ENCODE measurements around the gene KLRF1.

The KLRF1 gene

DNA sequence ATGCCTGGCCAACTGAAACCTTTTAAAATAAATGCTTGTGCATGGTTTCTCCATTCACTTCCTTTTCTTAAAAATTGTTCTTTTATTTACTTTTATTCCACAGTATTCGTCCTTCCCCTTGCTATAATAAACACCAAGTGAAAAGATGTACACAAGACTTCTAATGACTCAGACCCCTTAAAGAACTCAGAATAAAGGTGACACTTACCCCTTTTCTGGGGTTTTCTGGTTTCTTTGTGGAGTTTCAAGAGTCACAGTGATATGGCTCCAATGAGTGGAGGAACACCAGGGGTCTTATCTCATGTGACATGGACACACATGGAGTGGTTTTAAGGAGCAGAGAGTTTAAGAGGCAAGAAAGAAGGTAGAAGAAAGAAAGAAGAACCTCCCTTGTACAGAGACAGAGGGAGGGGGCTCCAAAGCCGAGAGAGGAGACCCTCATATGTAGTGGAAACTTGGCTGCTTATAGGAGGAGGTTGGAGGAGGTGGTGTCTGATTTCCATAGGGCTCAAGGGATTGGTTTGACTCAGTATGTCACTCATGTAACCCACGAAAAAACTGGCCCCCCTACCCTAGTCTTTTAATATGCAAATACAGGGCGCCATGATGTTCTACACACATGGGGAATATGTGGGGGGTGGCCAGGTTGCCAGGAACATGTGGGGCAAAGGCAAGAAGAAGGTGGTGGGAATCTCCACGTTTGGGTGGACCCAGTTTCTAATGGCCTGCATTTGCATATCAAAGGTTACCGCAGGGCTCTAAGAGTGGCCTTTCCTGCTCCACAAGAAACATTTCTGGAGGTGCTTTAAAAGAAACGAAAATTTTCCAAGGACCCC is 44.5 kb upstream of the KLRF1 start:
- no peak overlapping the region for H3K9ac ChIP-seq (ENCODE audit: low read depth, low read length, poor library complexity, severe bottlenecking)
- H4K20me1 ChIP-seq (ENCODE audit: insufficient read depth, low read length, poor library complexity, severe bottlenecking), result no peaks in the 10 kb centered on the region
- H3K36me3 ChIP-seq (ENCODE audit: insufficient read depth, low read length), result no peaks in the 10 kb centered on the region
- H3K79me2 ChIP-seq (ENCODE audit: insufficient read depth, low read length), result no peaks in the 10 kb centered on the region
- no peaks in the 10 kb centered on the region for H3K9me3 ChIP-seq (ENCODE audit: insufficient read depth, low read depth, low read length)
- no peaks in the 10 kb centered on the region for H3K4me1 ChIP-seq (ENCODE audit: insufficient read depth, low read length, poor library complexity, severe bottlenecking)
- no peaks in the 10 kb centered on the region for H3K9me2 ChIP-seq (replicated peaks; ENCODE audit: low read depth, low read length)
- no peak overlapping the region for H2AFZ ChIP-seq (ENCODE audit: low read length)
- no peaks in the 10 kb centered on the region for H3F3A ChIP-seq (ENCODE audit: low read depth)
- H3K4me3 ChIP-seq (ENCODE audit: low read length, poor library complexity, severe bottlenecking), result no peak overlapping the region
- H3K27me3 ChIP-seq (ENCODE audit: insufficient read depth, low read length, poor library complexity, severe bottlenecking), result no peaks in the 10 kb centered on the region
- TF ChIP-seq EZH2phosphoT487 (IDR thresholded peaks at IDR 0.05; ENCODE audit: borderline replicate concordance), result no peak
- TF ChIP-seq, protein P1, sequence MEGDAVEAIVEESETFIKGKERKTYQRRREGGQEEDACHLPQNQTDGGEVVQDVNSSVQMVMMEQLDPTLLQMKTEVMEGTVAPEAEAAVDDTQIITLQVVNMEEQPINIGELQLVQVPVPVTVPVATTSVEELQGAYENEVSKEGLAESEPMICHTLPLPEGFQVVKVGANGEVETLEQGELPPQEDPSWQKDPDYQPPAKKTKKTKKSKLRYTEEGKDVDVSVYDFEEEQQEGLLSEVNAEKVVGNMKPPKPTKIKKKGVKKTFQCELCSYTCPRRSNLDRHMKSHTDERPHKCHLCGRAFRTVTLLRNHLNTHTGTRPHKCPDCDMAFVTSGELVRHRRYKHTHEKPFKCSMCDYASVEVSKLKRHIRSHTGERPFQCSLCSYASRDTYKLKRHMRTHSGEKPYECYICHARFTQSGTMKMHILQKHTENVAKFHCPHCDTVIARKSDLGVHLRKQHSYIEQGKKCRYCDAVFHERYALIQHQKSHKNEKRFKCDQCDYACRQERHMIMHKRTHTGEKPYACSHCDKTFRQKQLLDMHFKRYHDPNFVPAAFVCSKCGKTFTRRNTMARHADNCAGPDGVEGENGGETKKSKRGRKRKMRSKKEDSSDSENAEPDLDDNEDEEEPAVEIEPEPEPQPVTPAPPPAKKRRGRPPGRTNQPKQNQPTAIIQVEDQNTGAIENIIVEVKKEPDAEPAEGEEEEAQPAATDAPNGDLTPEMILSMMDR (conservative IDR thresholded peaks at IDR 0.05; ENCODE audit: low read length), result no peak
- no peak overlapping the region for H3K4me2 ChIP-seq (ENCODE audit: low read depth, low read length, poor library complexity, severe bottlenecking)

DNA sequence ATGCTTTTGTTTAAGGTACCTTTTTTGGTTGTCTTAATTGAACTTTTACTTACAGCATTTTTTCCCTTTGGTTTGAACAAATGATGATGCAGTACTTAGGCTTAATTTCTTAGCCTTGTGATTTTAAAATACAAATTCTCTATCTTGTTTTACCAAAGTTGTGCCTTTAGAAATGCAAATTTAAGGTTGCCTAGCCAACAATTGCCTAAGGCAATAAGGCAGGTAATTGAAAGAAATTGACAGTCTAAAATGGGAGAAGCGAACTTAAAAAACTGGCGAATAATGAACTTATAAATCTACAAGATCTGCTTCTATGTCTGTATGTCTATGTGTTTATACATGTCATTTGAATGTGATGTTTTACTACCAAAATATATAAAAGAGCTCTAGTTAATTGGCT is 43.0 kb upstream of the KLRF1 start:
- H4K20me1 ChIP-seq (ENCODE audit: insufficient read depth, low read length, poor library complexity, severe bottlenecking), result no peaks in the 10 kb centered on the region
- H3K9me2 ChIP-seq (replicated peaks; ENCODE audit: low read depth, low read length), result no peaks in the 10 kb centered on the region
- no peaks in the 10 kb centered on the region for H3F3A ChIP-seq (ENCODE audit: low read depth)
- no peaks in the 10 kb centered on the region for H3K79me2 ChIP-seq (ENCODE audit: insufficient read depth, low read length)
- no peak overlapping the region for H2AFZ ChIP-seq (ENCODE audit: low read length)
- no peak overlapping the region for H3K4me2 ChIP-seq (ENCODE audit: low read depth, low read length, poor library complexity, severe bottlenecking)
- TF ChIP-seq EZH2phosphoT487 (IDR thresholded peaks at IDR 0.05; ENCODE audit: borderline replicate concordance), result no peak
- TF ChIP-seq, protein P1 (conservative IDR thresholded peaks at IDR 0.05; ENCODE audit: low read length), result no peak
- H3K9ac ChIP-seq (ENCODE audit: low read depth, low read length, poor library complexity, severe bottlenecking), result no peak overlapping the region
- no peaks in the 10 kb centered on the region for H3K27me3 ChIP-seq (ENCODE audit: insufficient read depth, low read length, poor library complexity, severe bottlenecking)
- H3K4me1 ChIP-seq (ENCODE audit: insufficient read depth, low read length, poor library complexity, severe bottlenecking), result no peaks in the 10 kb centered on the region
- H3K9me3 ChIP-seq (ENCODE audit: insufficient read depth, low read depth, low read length), result no peaks in the 10 kb centered on the region
- H3K36me3 ChIP-seq (ENCODE audit: insufficient read depth, low read length), result no peaks in the 10 kb centered on the region
- H3K4me3 ChIP-seq (ENCODE audit: low read length, poor library complexity, severe bottlenecking), result no peak overlapping the region

DNA sequence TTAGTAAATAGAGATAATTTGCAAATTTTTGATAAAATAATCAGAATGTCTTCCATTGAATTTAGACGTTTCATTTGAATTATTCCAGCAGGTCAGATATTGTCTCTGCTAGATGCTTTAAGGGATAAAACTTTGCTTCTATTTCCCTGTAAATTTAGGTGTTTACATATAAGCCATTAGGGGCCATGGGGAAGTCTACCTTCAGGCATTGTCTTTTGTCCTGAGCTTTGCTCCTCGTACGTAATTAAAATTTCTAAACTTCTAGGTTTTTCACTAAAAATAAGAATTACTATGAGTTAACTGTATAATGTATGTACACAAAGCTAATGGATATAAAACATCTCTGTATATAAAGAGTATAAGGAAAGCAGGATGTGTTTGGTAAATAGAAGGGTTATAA is 42.5 kb upstream of the KLRF1 start:
- no peaks in the 10 kb centered on the region for H4K20me1 ChIP-seq (ENCODE audit: insufficient read depth, low read length, poor library complexity, severe bottlenecking)
- H3K9me3 ChIP-seq (ENCODE audit: insufficient read depth, low read depth, low read length), result no peaks in the 10 kb centered on the region
- no peaks in the 10 kb centered on the region for H3K9me2 ChIP-seq (replicated peaks; ENCODE audit: low read depth, low read length)
- no peaks in the 10 kb centered on the region for H3K4me1 ChIP-seq (ENCODE audit: insufficient read depth, low read length, poor library complexity, severe bottlenecking)
- TF ChIP-seq, protein P1 (conservative IDR thresholded peaks at IDR 0.05; ENCODE audit: low read length), result no peak
- no peak for TF ChIP-seq EZH2phosphoT487 (IDR thresholded peaks at IDR 0.05; ENCODE audit: borderline replicate concordance)
- no peaks in the 10 kb centered on the region for H3K79me2 ChIP-seq (ENCODE audit: insufficient read depth, low read length)
- no peaks in the 10 kb centered on the region for H3K27me3 ChIP-seq (ENCODE audit: insufficient read depth, low read length, poor library complexity, severe bottlenecking)
- no peak overlapping the region for H3K4me3 ChIP-seq (ENCODE audit: low read length, poor library complexity, severe bottlenecking)
- peak overlapping the region; percentile 65 for H3K4me2 ChIP-seq (ENCODE audit: low read depth, low read length, poor library complexity, severe bottlenecking)
- H3F3A ChIP-seq (ENCODE audit: low read depth), result no peaks in the 10 kb centered on the region
- no peaks in the 10 kb centered on the region for H3K36me3 ChIP-seq (ENCODE audit: insufficient read depth, low read length)
- no peak overlapping the region for H3K9ac ChIP-seq (ENCODE audit: low read depth, low read length, poor library complexity, severe bottlenecking)
- H2AFZ ChIP-seq (ENCODE audit: low read length), result no peak overlapping the region

Measured in Loucy (cell line).